Body of pancreas (tissue), 4 donors: ENCODE results near the gene CCDC8. TPM values are rescaled to one million over a fixed set of nuclear protein-coding genes. Genes with fewer than 3 reads are reported as not detected.
"Not testable (repeated sequence)": the region's sequence is repeated elsewhere in the genome, so short reads cannot be mapped to it uniquely, and the experiment has no call there.

Experiments
- ATAC-seq: fragments of 150-250 bp; one replicate; pipeline ENCODE4 v1.9.1; 2016
- DNase-seq, 4 donors: peaks; one replicate each; pipeline ENCODE4 v3.0.0-alpha.2; 2019
- H3K27ac ChIP-seq, 4 donors: fragments of 200-600 bp; sonication (generic); 1 replicate in 3 of 4; 2 replicates in 1 of 4; pipeline versions ENCODE4 v1.5.1 to v1.6.1; 2016 to 2019; ENCODE audit warnings: mild to moderate bottlenecking in 1 of 4, mixed read lengths in 1 of 4, moderate library complexity in 1 of 4
- H3K27me3 ChIP-seq, 2 donors: fragments of 200-600 bp; sonication (generic); one replicate each; pipeline ENCODE4 v1.6.0; 2016; ENCODE audit warnings: mild to moderate bottlenecking in 1 of 2
- H3K36me3 ChIP-seq, 2 donors: fragments of 200-600 bp; sonication (generic); replicated peaks in 1 of 2; 2 replicates each; pipeline ENCODE4 v1.5.1; 2016; ENCODE audit warnings: low read depth in 2 of 2; ENCODE audit not compliant: insufficient read depth in 1 of 2
- H3K4me1 ChIP-seq: fragments of 200-600 bp; sonication (generic); one replicate; pipeline ENCODE4 v1.6.0; 2016
- H3K4me3 ChIP-seq, 2 donors: fragments of 200-600 bp; sonication (generic); 1 replicate in 1 of 2; 2 replicates in 1 of 2; pipeline ENCODE4 v1.5.1; 2016 to 2019
- H3K9me3 ChIP-seq, 3 donors: fragments of 200-600 bp; sonication (generic); 1 replicate in 2 of 3; 2 replicates in 1 of 3; pipeline ENCODE4 v1.5.1; 2016
- POLR2A ChIP-seq, 3 donors: fragments of 450-650 bp; IDR thresholded peaks; one replicate each; pipeline ENCODE4 v1.6.1; 2016; ENCODE audit warnings: antibody characterized with exemption in 3 of 3, mild to moderate bottlenecking in 2 of 3
- WGBS, 2 donors: methylation state at CpG; one replicate each; pipeline ENCODE4 v1.1.5; 2017; 5-methylcytosine and 5-hydroxymethylcytosine counted together
- intact Hi-C: fragments of 100-400 bp; cut with DNase I; formaldehyde crosslinking; loops from one replicate; pipeline ENCODE4 v1.15.1; 2023
- total RNA-seq, 2 donors: library from RNA; depleted of rRNA; stranded (reverse); fragments of >200 nt; gene quantifications; one replicate each; pipeline ENCODE4 v1.1.0, GENCODE V29; 2016
- TF ChIP-seq, protein P1 (sequence below), 7 experiments: fragments of 450-650 bp in 4 of 7; fragments of 200-600 bp in 3 of 7; sonication (generic) in 3 of 7; IDR thresholded peaks; one replicate each; pipeline ENCODE4 v1.5.1; 2016 to 2019; ENCODE audit warnings: antibody characterized with exemption in 7 of 7

The CCDC8 gene
- total RNA-seq, 2 donors from 2014 or later, result 13.0 to 17.8 TPM

DNA sequence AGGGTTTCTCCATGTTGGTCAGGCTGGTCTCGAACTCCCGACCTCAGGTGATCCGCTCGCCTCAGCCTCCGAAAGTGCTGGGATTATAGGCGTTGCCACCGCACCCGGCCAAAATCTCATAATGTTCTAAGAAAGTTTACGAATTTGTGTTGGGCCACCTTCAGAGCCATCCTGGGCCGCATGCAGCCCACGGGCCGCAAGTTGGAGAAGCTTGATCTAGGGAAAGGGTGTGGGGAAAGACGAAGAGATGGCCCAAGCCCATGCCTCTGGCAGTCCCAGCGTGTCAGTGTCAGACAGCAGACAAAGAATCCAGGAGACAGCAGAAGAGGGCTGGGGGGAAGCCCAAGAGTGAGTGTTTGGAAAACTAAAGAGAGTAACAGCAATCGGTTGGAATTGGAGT lies 32.7 kb upstream of the CCDC8 start:
- intact Hi-C loops, result no loop called here
- TF ChIP-seq POLR2A (IDR thresholded peaks at IDR 0.05), result no peak
- peaks cover 32% of the 10 kb centered on the region for H3K4me1 ChIP-seq
- no peaks in the 10 kb centered on the region for H3K36me3 ChIP-seq
- no peak for ATAC-seq
- no peaks in the 10 kb centered on the region for H3K27me3 ChIP-seq
- WGBS, 2 donors, result 80 to 89% methylated on average over 14 to 15 of the region's 15 CpGs
- H3K9me3 ChIP-seq, result no peaks in the 10 kb centered on the region
- DNase-seq, result no peak
- no peak overlapping the region for H3K27ac ChIP-seq
- H3K4me3 ChIP-seq, result no peak overlapping the region

DNA sequence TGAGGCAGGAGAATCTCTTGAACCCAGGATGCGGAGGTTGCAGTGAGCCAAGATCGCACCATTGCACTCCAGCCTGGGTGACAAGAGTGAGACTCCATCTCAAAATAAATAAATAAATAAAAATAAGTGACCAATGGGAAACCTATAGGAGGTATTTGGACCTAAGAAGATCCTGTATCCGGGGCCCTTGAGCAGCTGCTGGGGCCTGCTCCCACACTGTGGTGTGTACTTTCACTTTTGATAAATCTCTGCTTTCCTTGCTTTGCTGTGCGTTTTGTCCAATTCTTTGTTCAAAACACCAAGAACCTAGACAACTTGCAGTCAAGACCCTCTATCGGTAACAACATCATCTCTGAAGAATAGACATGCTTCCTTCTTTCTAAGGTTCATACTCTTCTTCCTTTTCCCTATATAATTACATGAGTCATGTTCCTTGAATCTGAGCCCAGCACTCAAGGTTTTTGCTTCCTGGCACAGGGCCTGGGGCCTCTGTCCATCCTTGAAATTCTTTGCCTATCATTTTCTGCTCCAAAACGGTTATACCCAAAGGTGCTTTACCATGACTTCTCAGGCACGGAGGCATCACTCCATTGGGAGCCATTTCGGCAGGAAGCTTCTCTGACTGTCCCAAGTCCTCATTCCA lies 29.6 kb upstream of the CCDC8 start:
- intact Hi-C loops, result no loop called here
- DNase-seq, result peak; percentile 52 to 73 (median 64)
- Histone ChIP-seq H3K4me1 (peaks cover 28% of the 10 kb centered on the region), H3K4me3 (no peak overlapping the region), H3K27ac (peak overlapping the region in 2 of 4 donors; percentile 30 to 51), H3K36me3 (no peaks in the 10 kb centered on the region), H3K27me3 (no peaks in the 10 kb centered on the region), H3K9me3 (no peaks in the 10 kb centered on the region)
- 46 to 49% methylated on average over 8 of the region's 8 CpGs for WGBS, 2 donors
- TF ChIP-seq POLR2A (IDR thresholded peaks at IDR 0.05), result no peak
- TF ChIP-seq, protein P1, sequence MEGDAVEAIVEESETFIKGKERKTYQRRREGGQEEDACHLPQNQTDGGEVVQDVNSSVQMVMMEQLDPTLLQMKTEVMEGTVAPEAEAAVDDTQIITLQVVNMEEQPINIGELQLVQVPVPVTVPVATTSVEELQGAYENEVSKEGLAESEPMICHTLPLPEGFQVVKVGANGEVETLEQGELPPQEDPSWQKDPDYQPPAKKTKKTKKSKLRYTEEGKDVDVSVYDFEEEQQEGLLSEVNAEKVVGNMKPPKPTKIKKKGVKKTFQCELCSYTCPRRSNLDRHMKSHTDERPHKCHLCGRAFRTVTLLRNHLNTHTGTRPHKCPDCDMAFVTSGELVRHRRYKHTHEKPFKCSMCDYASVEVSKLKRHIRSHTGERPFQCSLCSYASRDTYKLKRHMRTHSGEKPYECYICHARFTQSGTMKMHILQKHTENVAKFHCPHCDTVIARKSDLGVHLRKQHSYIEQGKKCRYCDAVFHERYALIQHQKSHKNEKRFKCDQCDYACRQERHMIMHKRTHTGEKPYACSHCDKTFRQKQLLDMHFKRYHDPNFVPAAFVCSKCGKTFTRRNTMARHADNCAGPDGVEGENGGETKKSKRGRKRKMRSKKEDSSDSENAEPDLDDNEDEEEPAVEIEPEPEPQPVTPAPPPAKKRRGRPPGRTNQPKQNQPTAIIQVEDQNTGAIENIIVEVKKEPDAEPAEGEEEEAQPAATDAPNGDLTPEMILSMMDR (IDR thresholded peaks at IDR 0.05), result no peak
- peak; percentile 82 for ATAC-seq

- H3K27ac ChIP-seq, result peak overlapping the region in 3 of 4 donors; percentile 4 to 38 (median 23)
- H3K27me3 ChIP-seq, result no peaks in the 10 kb centered on the region
- intact Hi-C loops, result no loop called here
- no peak overlapping the region for H3K4me3 ChIP-seq
- no peak for DNase-seq
- no peaks in the 10 kb centered on the region for H3K9me3 ChIP-seq
- peaks cover 28% of the 10 kb centered on the region for H3K4me1 ChIP-seq
- no peaks in the 10 kb centered on the region for H3K36me3 ChIP-seq
- TF ChIP-seq, protein P1 (IDR thresholded peaks at IDR 0.05), result no peak
- no peak for TF ChIP-seq POLR2A (IDR thresholded peaks at IDR 0.05)
- ATAC-seq, result no peak
- WGBS, 2 donors, result 11 to 17% methylated on average over 1 of the region's 1 CpG
These were observed 28.5 kb upstream of the CCDC8 start for GRCh38 chr19:46441866-46442265.

DNA sequence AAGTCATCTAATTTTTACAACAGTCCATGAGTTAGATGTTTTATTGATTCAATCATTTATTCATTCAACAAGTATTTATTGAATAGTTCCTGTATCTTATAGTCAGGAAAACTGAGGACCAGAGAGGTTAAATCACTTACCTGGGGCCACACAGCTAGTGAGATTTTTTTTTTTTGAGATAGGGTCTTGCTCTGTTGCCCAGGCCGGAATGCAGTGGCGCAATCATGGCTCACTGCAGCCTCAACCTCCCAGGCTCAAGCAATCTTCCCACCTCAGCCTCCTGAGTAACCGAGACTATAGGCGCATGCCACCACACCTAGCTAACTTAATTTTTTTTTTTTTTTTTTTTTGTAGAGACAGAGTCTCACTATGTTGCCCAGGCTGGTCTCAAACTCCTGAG lies 22.3 kb upstream of the CCDC8 start:
- H3K4me1 ChIP-seq, H3K4me3 ChIP-seq, DNase-seq, H3K9me3 ChIP-seq, H3K27ac ChIP-seq, H3K36me3 ChIP-seq, intact Hi-C loops, ATAC-seq, H3K27me3 ChIP-seq: not testable (repeated sequence)
- 91 to 96% methylated on average over 4 of the region's 4 CpGs for WGBS, 2 donors

- intact Hi-C loops, result no loop called here
These were observed 21.6 kb upstream of the CCDC8 start for GRCh38 chr19:46435009-46435408.

GRCh38 chr19:46433470-46433869 lies 20.1 kb upstream of the CCDC8 start:
- H3K4me1 ChIP-seq, intact Hi-C loops, ATAC-seq, H3K9me3 ChIP-seq, DNase-seq, H3K4me3 ChIP-seq, H3K36me3 ChIP-seq, H3K27me3 ChIP-seq, H3K27ac ChIP-seq: not testable (repeated sequence)
- WGBS, 2 donors, result 59 to 69% methylated on average over 7 of the region's 7 CpGs

More at GRCh38 chr19:46435009-46435408, 21.6 kb upstream of the CCDC8 start:
- Histone ChIP-seq H3K4me1 (no peaks in the 10 kb centered on the region), H3K27ac (no peak overlapping the region), H3K27me3 (no peaks in the 10 kb centered on the region), H3K36me3 (no peaks in the 10 kb centered on the region), H3K4me3 (no peak overlapping the region), H3K9me3 (no peaks in the 10 kb centered on the region)
- ATAC-seq (no peak), DNase-seq (no peak)
- TF ChIP-seq, protein P1 (IDR thresholded peaks at IDR 0.05), result no peak
- no peak for TF ChIP-seq POLR2A (IDR thresholded peaks at IDR 0.05)
- 30 to 50% methylated on average over 6 of the region's 6 CpGs for WGBS, 2 donors
